OCI-LY1 (cell line): Measurements from ENCODE around the gene BORCS6.

Source experiments
- H2AFZ ChIP-seq: fragments of 200-600 bp; sonication (generic), shearing (Covaris generic); 2 replicates; pipeline ENCODE4 v1.6.0; 2014; ENCODE audit warnings: antibody characterized with exemption, mild to moderate bottlenecking, low read length
- H3F3A ChIP-seq: fragments of 200-600 bp; sonication (generic), shearing (Covaris generic); 2 replicates; pipeline ENCODE4 v1.6.0; 2014; ENCODE audit warnings: mild to moderate bottlenecking, antibody characterized with exemption, low read length, moderate library complexity; ENCODE audit not compliant: insufficient read depth
- H3K27ac ChIP-seq: fragments of 200-600 bp; sonication (generic); 2 replicates; pipeline ENCODE4 v1.5.1; 2014; ENCODE audit warnings: low read length, mixed run types, mild to moderate bottlenecking, low read depth; ENCODE audit not compliant: poor library complexity, severe bottlenecking
- H3K27me3 ChIP-seq: fragments of 200-600 bp; sonication (generic); 2 replicates; pipeline ENCODE4 v1.6.0; 2014; ENCODE audit warnings: antibody characterized with exemption, mild to moderate bottlenecking, low read length, moderate library complexity; ENCODE audit not compliant: insufficient read depth
- H3K36me3 ChIP-seq: fragments of 200-600 bp; sonication (generic); 2 replicates; pipeline ENCODE4 v1.6.1; 2014; ENCODE audit warnings: mild to moderate bottlenecking, antibody characterized with exemption, low read length, moderate library complexity, mixed read lengths; ENCODE audit not compliant: insufficient read depth
- H3K4me1 ChIP-seq: fragments of 200-600 bp; sonication (generic); 2 replicates; pipeline ENCODE4 v1.5.1; 2014; ENCODE audit warnings: mild to moderate bottlenecking, low read length, moderate library complexity; ENCODE audit not compliant: insufficient read depth, severe bottlenecking
- H3K4me2 ChIP-seq: fragments of 200-600 bp; sonication (generic), shearing (Covaris generic); 2 replicates; pipeline ENCODE4 v1.6.1; 2014; ENCODE audit warnings: low read length
- H3K4me3 ChIP-seq: fragments of 200-600 bp; sonication (generic); 2 replicates; pipeline ENCODE4 v1.5.1; 2014; ENCODE audit warnings: low read length, low read depth, mild to moderate bottlenecking, mixed read lengths; ENCODE audit not compliant: poor library complexity, severe bottlenecking
- H3K79me2 ChIP-seq: fragments of 200-600 bp; shearing (Covaris generic); 2 replicates; pipeline ENCODE4 v1.6.1; 2016; ENCODE audit warnings: mixed run types, low read length, mixed read lengths; ENCODE audit not compliant: insufficient read depth
- H3K9ac ChIP-seq: fragments of 200-600 bp; sonication (generic), shearing (Covaris generic); 2 replicates; pipeline ENCODE4 v1.6.1; 2014; ENCODE audit warnings: mild to moderate bottlenecking, low read length, mixed read lengths
- H3K9me2 ChIP-seq: fragments of 200-600 bp; sonication (generic), shearing (Covaris generic); 2 replicates; pipeline ENCODE4 v1.6.1; 2014; ENCODE audit warnings: low read depth, mild to moderate bottlenecking, low read length, mixed read lengths
- H3K9me3 ChIP-seq: fragments of 200-600 bp; shearing (Covaris generic); 2 replicates; pipeline ENCODE4 v1.6.1; 2014; ENCODE audit warnings: low read length, mixed read lengths
- H4K20me1 ChIP-seq: fragments of 200-600 bp; sonication (generic), shearing (Covaris generic); 2 replicates; pipeline ENCODE4 v1.6.0; 2016; ENCODE audit warnings: mild to moderate bottlenecking, low read length; ENCODE audit not compliant: insufficient read depth
- EZH2 ChIP-seq: fragments of 200-600 bp; sonication (generic), shearing (Covaris generic); IDR thresholded peaks from 2 replicates; pipeline ENCODE4 v1.8.0; 2017; ENCODE audit warnings: borderline replicate concordance, mixed run types, mild to moderate bottlenecking, antibody characterized with exemption, low read length, moderate library complexity, mixed read lengths
- TF ChIP-seq, protein P1 (sequence below): fragments of 200-600 bp; sonication (generic), shearing (Covaris generic); IDR thresholded peaks from 2 replicates; pipeline ENCODE4 v1.5.1; 2017; ENCODE audit warnings: mild to moderate bottlenecking, antibody characterized with exemption, low read length, moderate library complexity, mixed read lengths

The BORCS6 gene

GRCh38 chr17:8176998-8177731 is 12.8 kb downstream of the BORCS6 start:
- Histone ChIP-seq H3K36me3 (no peaks in the 10 kb centered on the region), H4K20me1 (no peaks in the 10 kb centered on the region), H3K4me3 (peak overlapping the region; percentile 89), H3K4me2 (peak overlapping the region; percentile 98), H3K27me3 (no peaks in the 10 kb centered on the region), H3K4me1 (peaks cover 41% of the 10 kb centered on the region), H2AFZ (no peak overlapping the region), H3K79me2 (no peaks in the 10 kb centered on the region), H3F3A (no peaks in the 10 kb centered on the region), H3K9me2 (no peaks in the 10 kb centered on the region), H3K27ac (no peak overlapping the region), H3K9ac (peak overlapping the region; percentile 92), H3K9me3 (no peaks in the 10 kb centered on the region)
- TF ChIP-seq EZH2: no peak
- TF ChIP-seq, protein P1, sequence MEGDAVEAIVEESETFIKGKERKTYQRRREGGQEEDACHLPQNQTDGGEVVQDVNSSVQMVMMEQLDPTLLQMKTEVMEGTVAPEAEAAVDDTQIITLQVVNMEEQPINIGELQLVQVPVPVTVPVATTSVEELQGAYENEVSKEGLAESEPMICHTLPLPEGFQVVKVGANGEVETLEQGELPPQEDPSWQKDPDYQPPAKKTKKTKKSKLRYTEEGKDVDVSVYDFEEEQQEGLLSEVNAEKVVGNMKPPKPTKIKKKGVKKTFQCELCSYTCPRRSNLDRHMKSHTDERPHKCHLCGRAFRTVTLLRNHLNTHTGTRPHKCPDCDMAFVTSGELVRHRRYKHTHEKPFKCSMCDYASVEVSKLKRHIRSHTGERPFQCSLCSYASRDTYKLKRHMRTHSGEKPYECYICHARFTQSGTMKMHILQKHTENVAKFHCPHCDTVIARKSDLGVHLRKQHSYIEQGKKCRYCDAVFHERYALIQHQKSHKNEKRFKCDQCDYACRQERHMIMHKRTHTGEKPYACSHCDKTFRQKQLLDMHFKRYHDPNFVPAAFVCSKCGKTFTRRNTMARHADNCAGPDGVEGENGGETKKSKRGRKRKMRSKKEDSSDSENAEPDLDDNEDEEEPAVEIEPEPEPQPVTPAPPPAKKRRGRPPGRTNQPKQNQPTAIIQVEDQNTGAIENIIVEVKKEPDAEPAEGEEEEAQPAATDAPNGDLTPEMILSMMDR: no peak

- no peaks in the 10 kb centered on the region for H3K9me2 ChIP-seq
- H3K9ac ChIP-seq: peak within 1 kb of the TSS; percentile 92
- H3K36me3 ChIP-seq: no peaks in the 10 kb centered on the region
- TF ChIP-seq EZH2: no peak
- TF ChIP-seq, protein P1: no peak
- H3K4me1 ChIP-seq: peaks cover 45% of the 10 kb centered on the region
- H3K4me2 ChIP-seq: peak within 1 kb of the TSS; percentile 98
- peak within 1 kb of the TSS; percentile 95 for H3K27ac ChIP-seq
- H3K27me3 ChIP-seq: no peaks in the 10 kb centered on the region
- no peaks in the 10 kb centered on the region for H4K20me1 ChIP-seq
- no peaks in the 10 kb centered on the region for H3K79me2 ChIP-seq
- H3K4me3 ChIP-seq: peak within 1 kb of the TSS; percentile 89
- peak within 1 kb of the TSS; percentile 76; the same call in 1 of the 2 replicates for H2AFZ ChIP-seq
- H3F3A ChIP-seq: no peaks in the 10 kb centered on the region
- no peaks in the 10 kb centered on the region for H3K9me3 ChIP-seq
These were observed 13.6 kb downstream of the BORCS6 start, which contains the start of gene TMEM107 for GRCh38 chr17:8176197-8176940. TMEM107 (minus strand) TSS chr17:8176380; CDS start chr17:8176286, 94 bp downstream.

GRCh38 chr17:8175795-8176196 is 14.2 kb downstream of the BORCS6 start:
- Histone ChIP-seq H3K9me3 (no peaks in the 10 kb centered on the region), H3K27ac (peak overlapping the region; percentile 95), H2AFZ (no peak overlapping the region), H3K4me2 (peak overlapping the region; percentile 98), H4K20me1 (no peaks in the 10 kb centered on the region), H3K9ac (peak overlapping the region; percentile 92), H3K79me2 (no peaks in the 10 kb centered on the region), H3K27me3 (no peaks in the 10 kb centered on the region), H3K9me2 (no peaks in the 10 kb centered on the region), H3K4me1 (peaks cover 49% of the 10 kb centered on the region), H3K4me3 (peak overlapping the region; percentile 89), H3F3A (no peaks in the 10 kb centered on the region), H3K36me3 (no peaks in the 10 kb centered on the region)
- TF ChIP-seq, protein P1: no peak
- no peak for TF ChIP-seq EZH2
